ENCODE data around the gene GTF3C4.

GTF3C4 gene
- total RNA-seq, result 14.7 to 51.6 (median 27.7) reads per million in 18 experiments

GRCh38 chr9:132670457-132671391 lies at the start of gene GTF3C4:
GTF3C4 (plus strand) TSS chr9:132670464; CDS start chr9:132670599, 135 bp downstream.
- no peak for DNase-seq

GRCh38 chr9:132622159-132622558 lies 48.1 kb upstream of the GTF3C4 start:
- no peak for DNase-seq

- DNase-seq, result no peak
Measured at GRCh38 chr9:132626285-132626684, 44.0 kb upstream of the GTF3C4 start.

- no peak for DNase-seq
Measured at GRCh38 chr9:132627106-132627505, 43.2 kb upstream of the GTF3C4 start.

- no peak for DNase-seq
Measured at GRCh38 chr9:132627594-132627993, 42.7 kb upstream of the GTF3C4 start.

- no peak for DNase-seq
Measured at GRCh38 chr9:132628746-132629145, 41.5 kb upstream of the GTF3C4 start.

- no peak for DNase-seq
Measured at GRCh38 chr9:132630116-132630515, 40.1 kb upstream of the GTF3C4 start.

- DNase-seq, result no peak
Measured at GRCh38 chr9:132630811-132631210, 39.5 kb upstream of the GTF3C4 start.

GRCh38 chr9:132631280-132631679 lies 39.0 kb upstream of the GTF3C4 start:
- DNase-seq, result no peak

- DNase-seq, result no peak
Measured at GRCh38 chr9:132631685-132632084, 38.6 kb upstream of the GTF3C4 start.

- DNase-seq, result no peak
Measured at GRCh38 chr9:132632413-132633129, 37.7 kb upstream of the GTF3C4 start.

- no peak for DNase-seq
Measured at GRCh38 chr9:132634327-132634726, 35.9 kb upstream of the GTF3C4 start.

GRCh38 chr9:132637351-132637750 lies 32.9 kb upstream of the GTF3C4 start:
- no peak for DNase-seq

- DNase-seq, result no peak
Measured at GRCh38 chr9:132637801-132638200, 32.5 kb upstream of the GTF3C4 start.

- no peak for DNase-seq
Measured at GRCh38 chr9:132638240-132638639, 32.0 kb upstream of the GTF3C4 start.

- no peak for DNase-seq
Measured at GRCh38 chr9:132639322-132639721, 30.9 kb upstream of the GTF3C4 start.

GRCh38 chr9:132641216-132641615 lies 29.0 kb upstream of the GTF3C4 start:
- no peak for DNase-seq

GRCh38 chr9:132644251-132644650 lies 26.0 kb upstream of the GTF3C4 start:
- DNase-seq, result no peak

GRCh38 chr9:132645306-132645705 lies 25.0 kb upstream of the GTF3C4 start:
- DNase-seq, result no peak

GRCh38 chr9:132645711-132646110 lies 24.6 kb upstream of the GTF3C4 start:
- no peak for DNase-seq

GRCh38 chr9:132646726-132647125 lies 23.5 kb upstream of the GTF3C4 start:
- DNase-seq, result no peak

GRCh38 chr9:132647355-132647754 lies 22.9 kb upstream of the GTF3C4 start:
- no peak for DNase-seq

GRCh38 chr9:132647806-132648205 lies 22.5 kb upstream of the GTF3C4 start:
- DNase-seq, result no peak

GRCh38 chr9:132648283-132648682 lies 22.0 kb upstream of the GTF3C4 start:
- DNase-seq, result no peak
